WTC11 (cell line): Measurements from ENCODE around the gene NTN4. TPM values are rescaled to one million over a fixed set of nuclear protein-coding genes. Genes with fewer than 3 reads are reported as not detected.
"Not testable (repeated sequence)": the region's sequence is repeated elsewhere in the genome, so short reads cannot be mapped to it uniquely, and the experiment has no call there.

Experiments
- ATAC-seq: fragments of 200-7000 bp; cut with Tn5 transposase; 2 replicates; pipeline ENCODE4 v1.10.0; 2021; ENCODE audit warnings: mild to moderate bottlenecking, moderate library complexity
- CTCF ChIA-PET: fragments of 300-600 bp; sonication (Branson Sonifier 250); formaldehyde crosslinking; loops from one replicate; lab custom pipeline; 2021; ENCODE audit warnings: antibody characterized with exemption; lab: Charles Lee
- POLR2A ChIA-PET: fragments of 350-600 bp; sonication (Branson Sonifier 250); formaldehyde crosslinking; loops from one replicate; lab custom pipeline; 2021; ENCODE audit warnings: antibody characterized with exemption; lab: Charles Lee
- DNase-seq: peaks from one replicate; pipeline ENCODE4 v3.0.0; 2021; ENCODE audit warnings: low spot score
- H3K27ac Mint-ChIP-seq: 2 replicates; pipeline ENCODE4 v1.8.0; 2021; ENCODE audit warnings: mixed read lengths
- H3K27me3 Mint-ChIP-seq: 2 replicates; pipeline ENCODE4 v1.8.0; 2021; ENCODE audit warnings: low read depth, mild to moderate bottlenecking, moderate library complexity, mixed read lengths
- H3K36me3 Mint-ChIP-seq: 2 replicates; pipeline ENCODE4 v1.8.0; 2021; ENCODE audit warnings: mixed read lengths
- H3K4me1 Mint-ChIP-seq: 2 replicates; pipeline ENCODE4 v1.8.0; 2022; ENCODE audit warnings: mixed read lengths
- H3K4me3 Mint-ChIP-seq: 2 replicates; pipeline ENCODE4 v1.8.0; 2021; ENCODE audit warnings: mild to moderate bottlenecking, moderate library complexity, mixed read lengths
- H3K9me3 Mint-ChIP-seq: 2 replicates; pipeline ENCODE4 v1.8.0; 2021; ENCODE audit warnings: mixed read lengths
- CREM ChIP-seq: sonication (generic); formaldehyde crosslinking; IDR thresholded peaks from 2 replicates; pipeline ENCODE4 v1.8.1; 2022; ENCODE audit warnings: mild to moderate bottlenecking, missing genetic modification reagents, moderate library complexity
- ERG ChIP-seq: fragments of 250-450 bp; sonication (Bioruptor Pico); IDR thresholded peaks from 2 replicates; pipeline ENCODE4 v1.8.0; 2021; ENCODE audit warnings: mild to moderate bottlenecking
- ETV6 ChIP-seq: sonication (generic); formaldehyde crosslinking; IDR thresholded peaks from 2 replicates; pipeline ENCODE4 v1.8.1; 2022; ENCODE audit warnings: mild to moderate bottlenecking, missing genetic modification reagents
- FOXJ3 ChIP-seq: sonication (generic); formaldehyde crosslinking; IDR thresholded peaks from 2 replicates; pipeline ENCODE4 v1.9.0; 2021; ENCODE audit warnings: missing genetic modification reagents, mild to moderate bottlenecking, borderline replicate concordance
- FOXK1 ChIP-seq: sonication (generic); formaldehyde crosslinking; IDR thresholded peaks from 2 replicates; pipeline ENCODE4 v1.8.0; 2022; ENCODE audit warnings: mild to moderate bottlenecking, moderate library complexity, missing genetic modification reagents
- GABPB1 ChIP-seq: sonication (generic); formaldehyde crosslinking; IDR thresholded peaks from 2 replicates; pipeline ENCODE4 v1.8.1; 2023; ENCODE audit warnings: mild to moderate bottlenecking, missing genetic modification reagents
- GRHL2 ChIP-seq: fragments of 250-450 bp; sonication (Bioruptor Pico); IDR thresholded peaks from 2 replicates; pipeline ENCODE4 v1.8.0; 2022; ENCODE audit warnings: mild to moderate bottlenecking, moderate library complexity; ENCODE audit not compliant: insufficient replicate concordance, severe bottlenecking
- HMGA2 ChIP-seq: fragments of 250-450 bp; sonication (Bioruptor Pico); IDR thresholded peaks from 2 replicates; pipeline ENCODE4 v1.4.0; 2021; ENCODE audit warnings: mild to moderate bottlenecking, moderate library complexity
- JAZF1 ChIP-seq: fragments of 250-450 bp; sonication (Bioruptor Pico); IDR thresholded peaks from 2 replicates; pipeline ENCODE4 v1.9.0; 2021; ENCODE audit warnings: moderate library complexity, mild to moderate bottlenecking, inconsistent platforms
- JUN ChIP-seq: sonication (generic); formaldehyde crosslinking; IDR thresholded peaks from 2 replicates; pipeline ENCODE4 v1.8.0; 2023; ENCODE audit warnings: mild to moderate bottlenecking, missing genetic modification reagents
- KAT7 ChIP-seq: sonication (generic); formaldehyde crosslinking; IDR thresholded peaks from 2 replicates; pipeline ENCODE4 v1.8.1; 2023; ENCODE audit warnings: missing genetic modification reagents, mild to moderate bottlenecking, borderline replicate concordance
- NFATC4 ChIP-seq: fragments of 250-450 bp; sonication (Bioruptor Pico); IDR thresholded peaks from 2 replicates; pipeline ENCODE4 v1.9.0; 2021; ENCODE audit warnings: mild to moderate bottlenecking
- NR2C2 ChIP-seq: sonication (generic); formaldehyde crosslinking; IDR thresholded peaks from 2 replicates; pipeline ENCODE4 v1.8.0; 2022; ENCODE audit warnings: mild to moderate bottlenecking, missing genetic modification reagents
- SP1 ChIP-seq: sonication (generic); formaldehyde crosslinking; conservative IDR thresholded peaks from 2 replicates; pipeline ENCODE4 v1.8.1; 2022; ENCODE audit warnings: missing genetic modification reagents
- TEAD4 ChIP-seq: sonication (generic); formaldehyde crosslinking; IDR thresholded peaks from 2 replicates; pipeline ENCODE4 v1.8.0; 2022; ENCODE audit warnings: mild to moderate bottlenecking, missing genetic modification reagents
- ZNF416 ChIP-seq: fragments of 250-450 bp; sonication (Bioruptor Pico); IDR thresholded peaks from 2 replicates; pipeline ENCODE4 v1.9.0; 2021; ENCODE audit warnings: mild to moderate bottlenecking, inconsistent platforms
- ZNF423 ChIP-seq: fragments of 250-450 bp; sonication (Bioruptor Pico); IDR thresholded peaks from 2 replicates; pipeline ENCODE4 v2.1.2; 2022; ENCODE audit warnings: mild to moderate bottlenecking, moderate library complexity
- ZNF671 ChIP-seq: fragments of 250-450 bp; sonication (Bioruptor Pico); IDR thresholded peaks from 2 replicates; pipeline ENCODE4 v1.8.0; 2021; ENCODE audit warnings: mild to moderate bottlenecking
- total RNA-seq: library from RNA; stranded (reverse); gene quantifications from 3 replicates; pipeline ENCODE4 v1.2.3, GENCODE V29; 2021
- TF ChIP-seq, protein P1 (sequence below): sonication (generic); formaldehyde crosslinking; IDR thresholded peaks from 2 replicates; pipeline ENCODE4 v1.8.1; 2022; ENCODE audit warnings: low read depth, missing genetic modification reagents, borderline replicate concordance
- TF ChIP-seq, protein P2 (sequence below): sonication (generic); formaldehyde crosslinking; IDR thresholded peaks from 2 replicates; pipeline ENCODE4 v1.8.1; 2022; ENCODE audit warnings: low read depth, mild to moderate bottlenecking, moderate library complexity, missing genetic modification reagents, borderline replicate concordance
- TF ChIP-seq, protein P3 (sequence below): sonication (generic); formaldehyde crosslinking; IDR thresholded peaks from 2 replicates; pipeline ENCODE4 v1.8.0; 2022; ENCODE audit warnings: mild to moderate bottlenecking, missing genetic modification reagents

The NTN4 gene
- total RNA-seq, 1 experiment from 2014 or later, result 2.7 TPM

DNA sequence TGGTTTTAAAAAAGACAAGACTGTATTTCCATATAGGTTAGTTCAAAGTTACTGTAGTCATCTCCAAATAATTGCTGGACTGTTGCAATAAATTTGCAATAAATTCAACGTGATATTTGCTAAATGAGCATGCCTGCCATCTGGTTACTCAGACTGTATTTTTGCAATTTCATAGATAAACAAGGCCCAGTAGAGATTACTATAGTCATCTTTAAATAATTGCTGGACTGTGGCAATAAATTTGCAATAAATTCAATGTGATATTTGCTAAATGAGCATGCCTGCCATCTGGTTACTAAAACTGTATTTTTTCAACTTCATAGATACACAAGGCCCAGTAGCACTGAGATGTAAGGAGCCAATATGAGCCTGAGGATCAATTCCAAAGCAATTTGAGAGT lies 5.6 kb downstream of the NTN4 start (continued):
- TF ChIP-seq, protein P1, sequence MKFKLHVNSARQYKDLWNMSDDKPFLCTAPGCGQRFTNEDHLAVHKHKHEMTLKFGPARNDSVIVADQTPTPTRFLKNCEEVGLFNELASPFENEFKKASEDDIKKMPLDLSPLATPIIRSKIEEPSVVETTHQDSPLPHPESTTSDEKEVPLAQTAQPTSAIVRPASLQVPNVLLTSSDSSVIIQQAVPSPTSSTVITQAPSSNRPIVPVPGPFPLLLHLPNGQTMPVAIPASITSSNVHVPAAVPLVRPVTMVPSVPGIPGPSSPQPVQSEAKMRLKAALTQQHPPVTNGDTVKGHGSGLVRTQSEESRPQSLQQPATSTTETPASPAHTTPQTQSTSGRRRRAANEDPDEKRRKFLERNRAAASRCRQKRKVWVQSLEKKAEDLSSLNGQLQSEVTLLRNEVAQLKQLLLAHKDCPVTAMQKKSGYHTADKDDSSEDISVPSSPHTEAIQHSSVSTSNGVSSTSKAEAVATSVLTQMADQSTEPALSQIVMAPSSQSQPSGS (CRISPR knock-in tag), result no peak
- TF ChIP-seq JUN (CRISPR knock-in tag) (no peak), NFATC4 (no peak)

- Mint-ChIP-seq H3K27ac (no peak overlapping the region), H3K27me3 (peaks cover 28% of the 10 kb centered on the region), H3K9me3 (no peaks in the 10 kb centered on the region), H3K4me1 (peaks cover 6% of the 10 kb centered on the region), H3K4me3 (no peak overlapping the region)
- POLR2A ChIA-PET, result no interaction called here
- no peak for DNase-seq
- no peak for TF ChIP-seq KAT7 (CRISPR knock-in tag)
- TF ChIP-seq ETV6, result no peak
- TF ChIP-seq ZNF671, result no peak
- no peak for TF ChIP-seq GABPB1 (CRISPR knock-in tag)
- TF ChIP-seq JAZF1 (CRISPR knock-in tag), result no peak
- no peak for TF ChIP-seq ZNF416 (CRISPR knock-in tag)
- TF ChIP-seq FOXK1 (CRISPR knock-in tag), result no peak
- no peak for TF ChIP-seq TEAD4 (CRISPR knock-in tag)
- TF ChIP-seq HMGA2 (CRISPR knock-in tag), result no peak
- no peak for TF ChIP-seq NR2C2
- no peak for TF ChIP-seq ERG (CRISPR knock-in tag)
- TF ChIP-seq FOXJ3 (CRISPR knock-in tag), result no peak
- TF ChIP-seq, protein P2, sequence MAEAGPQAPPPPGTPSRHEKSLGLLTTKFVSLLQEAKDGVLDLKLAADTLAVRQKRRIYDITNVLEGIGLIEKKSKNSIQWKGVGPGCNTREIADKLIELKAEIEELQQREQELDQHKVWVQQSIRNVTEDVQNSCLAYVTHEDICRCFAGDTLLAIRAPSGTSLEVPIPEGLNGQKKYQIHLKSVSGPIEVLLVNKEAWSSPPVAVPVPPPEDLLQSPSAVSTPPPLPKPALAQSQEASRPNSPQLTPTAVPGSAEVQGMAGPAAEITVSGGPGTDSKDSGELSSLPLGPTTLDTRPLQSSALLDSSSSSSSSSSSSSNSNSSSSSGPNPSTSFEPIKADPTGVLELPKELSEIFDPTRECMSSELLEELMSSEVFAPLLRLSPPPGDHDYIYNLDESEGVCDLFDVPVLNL (CRISPR knock-in tag), result no peak
- TF ChIP-seq ZNF423 (CRISPR knock-in tag), result no peak
- TF ChIP-seq SP1, result no peak
- TF ChIP-seq GRHL2 (CRISPR knock-in tag), result no peak
- TF ChIP-seq CREM (CRISPR knock-in tag), result no peak
- TF ChIP-seq, protein P3, sequence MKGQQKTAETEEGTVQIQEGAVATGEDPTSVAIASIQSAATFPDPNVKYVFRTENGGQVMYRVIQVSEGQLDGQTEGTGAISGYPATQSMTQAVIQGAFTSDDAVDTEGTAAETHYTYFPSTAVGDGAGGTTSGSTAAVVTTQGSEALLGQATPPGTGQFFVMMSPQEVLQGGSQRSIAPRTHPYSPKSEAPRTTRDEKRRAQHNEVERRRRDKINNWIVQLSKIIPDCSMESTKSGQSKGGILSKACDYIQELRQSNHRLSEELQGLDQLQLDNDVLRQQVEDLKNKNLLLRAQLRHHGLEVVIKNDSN, result no peak
- TF ChIP-seq, all 79 proteins: peak for 0
- CTCF ChIA-PET, result no interaction called here
- no peaks in the 10 kb centered on the region for H3K36me3 Mint-ChIP-seq
- no peak for ATAC-seq
These were observed 6.3 kb downstream of the NTN4 start for GRCh38 chr12:95784286-95784685.

GRCh38 chr12:95775466-95775865 lies 15.1 kb downstream of the NTN4 start:
- DNase-seq, POLR2A ChIA-PET, ATAC-seq, H3K4me3 Mint-ChIP-seq, H3K27ac Mint-ChIP-seq, H3K4me1 Mint-ChIP-seq, CTCF ChIA-PET: not testable (repeated sequence)
- Mint-ChIP-seq H3K9me3 (peaks cover 41% of the 10 kb centered on the region), H3K36me3 (peaks cover 19% of the 10 kb centered on the region), H3K27me3 (peaks cover 16% of the 10 kb centered on the region)
